Measurements from ENCODE around the gene PLAU. TPM values are rescaled to one million over a fixed set of nuclear protein-coding genes. Genes with fewer than 3 reads are reported as not detected.

PLAU gene
- total and polyA plus RNA-seq, 2 donors (not counting 3 experiments of a cell fraction or from before 2014, with no cell fraction given) = 23.6 to 34.9 TPM

DNA sequence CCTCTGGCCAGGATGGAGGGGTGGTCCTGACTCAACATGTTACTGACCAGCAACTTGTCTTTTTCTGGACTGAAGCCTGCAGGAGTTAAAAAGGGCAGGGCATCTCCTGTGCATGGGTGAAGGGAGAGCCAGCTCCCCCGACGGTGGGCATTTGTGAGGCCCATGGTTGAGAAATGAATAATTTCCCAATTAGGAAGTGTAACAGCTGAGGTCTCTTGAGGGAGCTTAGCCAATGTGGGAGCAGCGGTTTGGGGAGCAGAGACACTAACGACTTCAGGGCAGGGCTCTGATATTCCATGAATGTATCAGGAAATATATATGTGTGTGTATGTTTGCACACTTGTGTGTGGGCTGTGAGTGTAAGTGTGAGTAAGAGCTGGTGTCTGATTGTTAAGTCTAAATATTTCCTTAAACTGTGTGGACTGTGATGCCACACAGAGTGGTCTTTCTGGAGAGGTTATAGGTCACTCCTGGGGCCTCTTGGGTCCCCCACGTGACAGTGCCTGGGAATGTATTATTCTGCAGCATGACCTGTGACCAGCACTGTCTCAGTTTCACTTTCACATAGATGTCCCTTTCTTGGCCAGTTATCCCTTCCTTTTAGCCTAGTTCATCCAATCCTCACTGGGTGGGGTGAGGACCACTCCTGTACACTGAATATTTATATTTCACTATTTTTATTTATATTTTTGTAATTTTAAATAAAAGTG, 6.0 kb downstream of the PLAU start:
- Histone ChIP-seq H3K4me1 (ENCODE audit: control insufficient read depth, extremely low read depth, insufficient read depth, low read length) (peaks cover 2% of the 10 kb centered on the region), H3K36me3 (ENCODE audit: control insufficient read depth in 2 of 2, extremely low read depth in 1 of 2, insufficient read depth in 2 of 2, low read length in 2 of 2) (peaks cover 6 to 10% of the 10 kb centered on the region in 2 experiments), H4K20me1 (replicated peaks; ENCODE audit: control insufficient read depth, extremely low read depth, insufficient read depth, low read length) (no peaks in the 10 kb centered on the region), H2AFZ (ENCODE audit: low read depth, low read length) (no peak overlapping the region), H3K9ac (replicated peaks; ENCODE audit: extremely low read depth, insufficient read depth, low read length) (no peak overlapping the region), H3K27ac (ENCODE audit: insufficient read depth, low read depth, low read length) (no peak overlapping the region), H3K27me3 (ENCODE audit: control insufficient read depth in 2 of 2, insufficient read depth in 2 of 2, low read length in 2 of 2) (no peaks in the 10 kb centered on the region), H3K79me2 (ENCODE audit: control insufficient read depth, insufficient read depth, low read length) (no peaks in the 10 kb centered on the region), H3K4me3 (replicated peaks in 1 of 3; ENCODE audit: insufficient read depth in 1 of 3, low read depth in 1 of 3, low read length in 3 of 3) (no peak overlapping the region), H3K9me1 (replicated peaks; ENCODE audit: control insufficient read depth, extremely low read depth, insufficient read depth, low read length) (no peaks in the 10 kb centered on the region), H3K9me3 (replicated peaks; ENCODE audit: control insufficient read depth, insufficient read depth, low read length) (no peaks in the 10 kb centered on the region), H3K4me2 (ENCODE audit: insufficient read depth, low read length) (no peak overlapping the region)
- TF ChIP-seq MYC (IDR thresholded peaks at IDR 0.05; ENCODE audit: low read depth, low read length) (no peak), EZH2 (IDR thresholded peaks at IDR 0.05; ENCODE audit: borderline replicate concordance, low read depth, low read length, severe bottlenecking) (no peak), POLR2AphosphoS5 (IDR thresholded peaks at IDR 0.05; ENCODE audit: insufficient read depth, low read depth, low read length) (no peak), MAX (IDR thresholded peaks at IDR 0.05; ENCODE audit: insufficient read depth, insufficient read length) (no peak), FOS (IDR thresholded peaks at IDR 0.05; ENCODE audit: borderline replicate concordance, insufficient read depth, low read length) (no peak), GATA2 (IDR thresholded peaks at IDR 0.05; ENCODE audit: insufficient read depth, insufficient read length, low read depth, low read length) (no peak), JUN (IDR thresholded peaks at IDR 0.05; ENCODE audit: borderline replicate concordance, insufficient read depth, insufficient read length, low read depth) (no peak), POLR2A (IDR thresholded peaks at IDR 0.05; ENCODE audit: low read depth, low read length) (no peak), CTCF (IDR thresholded peaks at IDR 0.05; ENCODE audit: extremely low read depth in 1 of 2, insufficient read depth in 1 of 2, low read depth in 1 of 2, low read length in 2 of 2) (no peak)
- dilution Hi-C loops (cut with MboI; ENCODE audit: extremely low pct_ligation_motif_present, low sequenced_read_pairs) = no loop called here
- BruUV-seq (replicated peaks) = no TSS peak
- ChIA-PET CTCF (interaction anchor here (0.9 to 8.3 kb wide), 5 partner anchors 18 to 165 kb away, joined by 3 to 43 read pairs (median 4); no protein-coding TSS in a partner anchor), POLR2A (no interaction called here)
- DNase-seq (ENCODE audit: low read depth, low spot score) = no peak
- FAIRE-seq = no peak
- intact Hi-C loops (cut with micrococcal nuclease) = no loop called here
